Kidney epithelial cell (primary cell): ENCODE results near the gene R3HDM2. TPM values are rescaled to one million over a fixed set of nuclear protein-coding genes. Genes with fewer than 3 reads are reported as not detected.
"Not testable (repeated sequence)": the region's sequence is repeated elsewhere in the genome, so short reads cannot be mapped to it uniquely, and the experiment has no call there.

ENCODE experiments used
- DNase-seq: peaks from one replicate; pipeline ENCODE4 v3.0.0-alpha.2; 2010; ENCODE audit warnings: low read depth
- H3K27me3 ChIP-seq: 2 replicates; pipeline ENCODE4 v1.6.0; 2011; ENCODE audit warnings: low read length; ENCODE audit not compliant: control insufficient read depth, insufficient read depth
- H3K36me3 ChIP-seq: 2 replicates; pipeline ENCODE4 v1.5.1; 2011; ENCODE audit warnings: low read length; ENCODE audit not compliant: control insufficient read depth, insufficient read depth
- H3K4me3 ChIP-seq: 2 replicates; pipeline ENCODE4 v1.5.1; 2011; ENCODE audit warnings: low read depth, mild to moderate bottlenecking, control low read depth, low read length
- CTCF ChIP-seq: IDR thresholded peaks from 2 replicates; pipeline ENCODE4 v1.5.1; 2011; ENCODE audit warnings: mild to moderate bottlenecking, moderate library complexity, low read length, control low read depth, inconsistent platforms; ENCODE audit not compliant: insufficient read depth, poor library complexity, severe bottlenecking
- total RNA-seq: library from RNA; depleted of rRNA; stranded (reverse); fragments of >200 nt; gene quantifications from 2 replicates; pipeline ENCODE4 v1.2.3, GENCODE V29; 2015

The R3HDM2 gene
- total RNA-seq, 1 donor from 2014 or later: 18.5 TPM

GRCh38 chr12:57341275-57341990 is 89.4 kb downstream of the R3HDM2 start:
- no peak for DNase-seq
- Histone ChIP-seq H3K27me3 (no peaks in the 10 kb centered on the region), H3K36me3 (no peaks in the 10 kb centered on the region), H3K4me3 (no peak overlapping the region)
- TF ChIP-seq CTCF: no peak

GRCh38 chr12:57340104-57340503 is 90.7 kb downstream of the R3HDM2 start:
- H3K27me3 ChIP-seq: no peaks in the 10 kb centered on the region
- no peak for DNase-seq
- no peak for TF ChIP-seq CTCF
- no peak overlapping the region for H3K4me3 ChIP-seq
- no peaks in the 10 kb centered on the region for H3K36me3 ChIP-seq

- not testable (repeated sequence) for H3K4me3 ChIP-seq, H3K27me3 ChIP-seq, H3K36me3 ChIP-seq, DNase-seq
Measured at GRCh38 chr12:57336299-57336698, 94.5 kb downstream of the R3HDM2 start.

- DNase-seq: no peak
- H3K4me3 ChIP-seq: no peak overlapping the region
- TF ChIP-seq CTCF: no peak
- H3K36me3 ChIP-seq: no peaks in the 10 kb centered on the region
- H3K27me3 ChIP-seq: no peaks in the 10 kb centered on the region
Measured at GRCh38 chr12:57334219-57334618, 96.6 kb downstream of the R3HDM2 start.

GRCh38 chr12:57332646-57333312 is 98.1 kb downstream of the R3HDM2 start:
- DNase-seq: no peak

GRCh38 chr12:57330992-57331391 is 99.9 kb downstream of the R3HDM2 start:
- DNase-seq: no peak
- no peak overlapping the region for H3K4me3 ChIP-seq
- no peak for TF ChIP-seq CTCF
- no peaks in the 10 kb centered on the region for H3K27me3 ChIP-seq
- no peaks in the 10 kb centered on the region for H3K36me3 ChIP-seq

More at GRCh38 chr12:57332646-57333312, 98.1 kb downstream of the R3HDM2 start:
- H3K4me3 ChIP-seq: no peak overlapping the region
- no peaks in the 10 kb centered on the region for H3K27me3 ChIP-seq
- TF ChIP-seq CTCF: no peak
- no peaks in the 10 kb centered on the region for H3K36me3 ChIP-seq
